GM12878 (cell line): ENCODE data around the gene CXCL6. TPM values are rescaled to one million over a fixed set of nuclear protein-coding genes. Genes with fewer than 3 reads are reported as not detected.

Experiments used
- ATAC-seq: fragments of 200-7000 bp; cut with Tn5 transposase; 3 replicates; pipeline ENCODE4 v1.9.1; 2020; ENCODE audit warnings: mild to moderate bottlenecking, moderate library complexity
- BruUV-seq: library from RNA; stranded (reverse); fragments of 400-500 nt; replicated peaks from 2 replicates; lab custom pipeline; 2021; lab: Mats Ljungman, UMichigan
- CTCF ChIA-PET: fragments of 300-600 bp; sonication (Branson Sonifier 250); formaldehyde crosslinking; extraction: SDS; loops from one replicate; lab custom pipeline; 2021; ENCODE audit warnings: inconsistent platforms; lab: Yijun Ruan, JAX
- POLR2A ChIA-PET: fragments of 350-600 bp; formaldehyde crosslinking; extraction: SDS; loops from one replicate; lab custom pipeline; 2021; ENCODE audit warnings: inconsistent platforms; lab: Charles Lee
- RAD21 ChIA-PET: fragments of 300-600 bp; sonication (Branson Sonifier 250); formaldehyde crosslinking; loops from one replicate; lab custom pipeline; 2023; ENCODE audit warnings: antibody characterized with exemption; ENCODE audit not compliant: unreplicated experiment; lab: Charles Lee
- SMC1A ChIA-PET: fragments of 300-600 bp; sonication (Branson Sonifier 250); formaldehyde crosslinking; loops from one replicate; lab custom pipeline; 2023; ENCODE audit not compliant: unreplicated experiment, uncharacterized antibody; lab: Charles Lee
- DNase-seq: peaks from one replicate; pipeline ENCODE4 v3.0.0-alpha.2; 2011; ENCODE audit warnings: low read depth, low spot score
- FAIRE-seq: peaks from 3 replicates; lab custom pipeline; 2011; peaks lifted over from hg19 to GRCh38; lab: Jason Lieb, UNC
- H2AFZ ChIP-seq: 2 replicates; pipeline ENCODE4 v1.6.0; 2011; ENCODE audit warnings: low read depth, low read length, control low read depth; ENCODE audit not compliant: control insufficient read depth
- H3K27ac ChIP-seq: 2 replicates; pipeline ENCODE4 v1.5.1; 2011; ENCODE audit warnings: control low read depth; ENCODE audit not compliant: control insufficient read depth, insufficient read depth
- H3K27me3 ChIP-seq, 2 experiments: replicated peaks in 1 of 2; 2 replicates each; pipeline versions ENCODE4 v1.6.0 to v1.6.1; 2011; ENCODE audit warnings: low read length in 1 of 2; ENCODE audit not compliant: control insufficient read depth in 2 of 2, insufficient read depth in 2 of 2
- H3K36me3 ChIP-seq, 2 experiments: 2 replicates each; pipeline ENCODE4 v1.5.1; 2011; ENCODE audit warnings: low read length in 1 of 2; ENCODE audit not compliant: control insufficient read depth in 2 of 2, insufficient read depth in 2 of 2
- H3K4me1 ChIP-seq: 2 replicates; pipeline ENCODE4 v1.6.1; 2011; ENCODE audit warnings: mild to moderate bottlenecking, low read length, moderate library complexity, mixed read lengths; ENCODE audit not compliant: control insufficient read depth, insufficient read depth
- H3K4me2 ChIP-seq: 2 replicates; pipeline ENCODE4 v1.6.0; 2011; ENCODE audit warnings: control low read depth; ENCODE audit not compliant: control insufficient read depth, insufficient read depth
- H3K4me3 ChIP-seq: fragments of 200-600 bp; sonication (generic); 2 replicates; pipeline ENCODE4 v1.5.1; 2016
- H3K79me2 ChIP-seq: 2 replicates; pipeline ENCODE4 v1.6.0; 2011; ENCODE audit warnings: low read length; ENCODE audit not compliant: control insufficient read depth, insufficient read depth
- H3K9ac ChIP-seq: 2 replicates; pipeline ENCODE4 v1.8.0; 2011; ENCODE audit warnings: low read length, control low read depth, mixed read lengths; ENCODE audit not compliant: control insufficient read depth, insufficient read depth
- H3K9me3 ChIP-seq: replicated peaks from 3 replicates; pipeline ENCODE4 v1.5.1; 2011; ENCODE audit warnings: mild to moderate bottlenecking, low read length; ENCODE audit not compliant: control insufficient read depth, insufficient read depth
- H4K20me1 ChIP-seq: 2 replicates; pipeline ENCODE4 v1.6.0; 2011; ENCODE audit not compliant: control insufficient read depth, insufficient read depth
- CHD4 ChIP-seq: fragments of 200-600 bp; sonication (generic); IDR thresholded peaks from 2 replicates; pipeline ENCODE4 v1.6.1; 2016; ENCODE audit warnings: mild to moderate bottlenecking
- FOXM1 ChIP-seq: IDR thresholded peaks from 2 replicates; pipeline ENCODE4 v1.6.1; 2012; ENCODE audit warnings: low read depth, mild to moderate bottlenecking, inconsistent platforms, low read length, moderate library complexity
- GABPA ChIP-seq: IDR thresholded peaks from 2 replicates; pipeline ENCODE4 v1.6.1; 2014; ENCODE audit warnings: antibody characterized with exemption, low read depth, mild to moderate bottlenecking, inconsistent platforms
- IKZF2 ChIP-seq, 2 experiments: fragments of 450-650 bp; IDR thresholded peaks; 2 replicates each; pipeline ENCODE4 v1.6.1; 2017; ENCODE audit warnings: mild to moderate bottlenecking in 2 of 2, moderate library complexity in 2 of 2
- NR2F1 ChIP-seq: fragments of 450-650 bp; conservative IDR thresholded peaks from 2 replicates; pipeline ENCODE4 v1.6.1; 2017; ENCODE audit warnings: mild to moderate bottlenecking
- STAT3 ChIP-seq: IDR thresholded peaks from 2 replicates; pipeline ENCODE4 v1.6.1; 2011; ENCODE audit warnings: low read depth, low read length, improper control_type of control experiment
- SUPT20H ChIP-seq: IDR thresholded peaks from 2 replicates; pipeline ENCODE4 v1.6.1; 2011; ENCODE audit warnings: low read depth, mild to moderate bottlenecking, low read length, moderate library complexity, borderline replicate concordance; ENCODE audit not compliant: control insufficient read depth
- SUZ12 ChIP-seq: fragments of 200-600 bp; sonication (generic); IDR thresholded peaks from one replicate; pipeline ENCODE4 v1.6.1; 2018; ENCODE audit warnings: antibody characterized with exemption, mild to moderate bottlenecking; ENCODE audit not compliant: unreplicated experiment
- WRNIP1 ChIP-seq: IDR thresholded peaks from 2 replicates; pipeline ENCODE4 v1.6.1; 2011; ENCODE audit warnings: low read depth, low read length, improper control_type of control experiment, borderline replicate concordance
- ZBTB11 ChIP-seq: fragments of 450-650 bp; formaldehyde crosslinking; IDR thresholded peaks from 2 replicates; pipeline ENCODE4 v1.5.0; 2022; ENCODE audit warnings: mild to moderate bottlenecking, missing genetic modification characterization
- ZNF24 ChIP-seq: fragments of 450-650 bp; IDR thresholded peaks from 2 replicates; pipeline ENCODE4 v1.6.1; 2017; ENCODE audit warnings: antibody characterized with exemption, mild to moderate bottlenecking
- in situ Hi-C: fragments of 300-500 bp; cut with MboI; formaldehyde crosslinking; loops from 9 replicates; pipeline ENCODE4 v1.14.3; 2018; ENCODE audit warnings: mixed read lengths
- intact Hi-C: fragments of 100-400 bp; cut with micrococcal nuclease; formaldehyde crosslinking; loops from one replicate; pipeline ENCODE4 v1.14.2; 2022; ENCODE audit not compliant: unreplicated experiment
- polyA plus RNA-seq, 11 experiments: library from polyadenylated mRNA; depleted of rRNA in 4 of 11; unstranded in 6 of 11; stranded (reverse) in 5 of 11; fragments of >200 nt; fragmentation: Nextera tagmentation in 4 of 11; fragmentation: Illumina TruSeq in 1 of 11; extraction: Ambion mirVana in 4 of 11; extraction: Trizol in 1 of 11; gene quantifications; 1 replicate in 1 of 11; 2 replicates in 10 of 11; pipeline versions ENCODE4 v1.2.1 to v1.2.3, GENCODE V29; 2011 to 2016; ENCODE audit warnings: inconsistent platforms in 2 of 11, missing spikeins in 2 of 11, low read depth in 1 of 11
- total RNA-seq, 4 experiments: library from RNA; depleted of rRNA in 3 of 4; stranded (reverse); fragments of >200 nt in 3 of 4; fragmentation: Illumina TruSeq in 1 of 4; extraction: Trizol in 1 of 4; gene quantifications; 2 replicates each; pipeline versions ENCODE4 v1.2.1 to v1.2.3, GENCODE V29; 2013 to 2021
- TF ChIP-seq, protein P1 (sequence below): IDR thresholded peaks from 2 replicates; pipeline ENCODE4 v1.6.1; 2011; ENCODE audit warnings: low read depth, mild to moderate bottlenecking, low read length, moderate library complexity, borderline replicate concordance; ENCODE audit errors: extremely low read depth

Gene CXCL6
- total and polyA plus RNA-seq, 10 of the 15 experiments (the other 5 are each of a cell fraction or from before 2014, with no cell fraction given) = not detected

DNA sequence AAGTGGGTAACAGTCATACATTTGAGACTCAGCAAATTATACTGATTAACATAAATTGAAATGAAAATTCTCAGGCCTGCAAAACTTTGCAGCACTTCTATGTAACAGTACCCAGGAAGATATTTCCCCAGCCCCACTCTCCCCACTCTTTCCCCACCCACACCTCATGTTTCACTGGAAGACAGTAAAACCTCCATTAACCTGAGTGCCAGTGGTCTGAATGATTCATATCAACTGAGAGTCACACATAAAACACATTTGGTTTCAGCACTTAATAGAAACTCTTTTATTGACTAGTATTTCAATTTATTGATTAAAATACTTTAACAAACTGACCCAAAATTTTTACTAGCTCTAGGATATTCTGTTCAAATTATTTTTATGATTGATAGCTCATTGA lies 6.9 kb downstream of the CXCL6 start:
- BruUV-seq = no TSS peak

More for the DNA sequence above, 6.9 kb downstream of the CXCL6 start:
- DNase-seq = no peak
- ChIA-PET CTCF (interaction anchor here (2.1 kb wide), 1 partner anchor 21 kb away, joined by 6 read pairs; no protein-coding TSS in a partner anchor), POLR2A (no interaction called here), RAD21 (no interaction called here), SMC1A (interaction anchor here (0.6 kb wide), 1 partner anchor 212 kb away, joined by 3 read pairs; no protein-coding TSS in a partner anchor)
- no peak for TF ChIP-seq ZBTB11 (CRISPR knock-in tag)
- TF ChIP-seq STAT3 = no peak
- no peak for TF ChIP-seq CHD4
- TF ChIP-seq FOXM1 = no peak
- no peak for TF ChIP-seq IKZF2 (IDR thresholded peaks at IDR 0.05)
- no peak for TF ChIP-seq WRNIP1
- TF ChIP-seq ZNF24 = no peak
- no peak for TF ChIP-seq SUPT20H
- TF ChIP-seq GABPA = no peak
- TF ChIP-seq NR2F1 = no peak
- no peak for TF ChIP-seq SUZ12
- TF ChIP-seq, protein P1, sequence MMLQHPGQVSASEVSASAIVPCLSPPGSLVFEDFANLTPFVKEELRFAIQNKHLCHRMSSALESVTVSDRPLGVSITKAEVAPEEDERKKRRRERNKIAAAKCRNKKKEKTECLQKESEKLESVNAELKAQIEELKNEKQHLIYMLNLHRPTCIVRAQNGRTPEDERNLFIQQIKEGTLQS = no peak
- Histone ChIP-seq H3K79me2 (no peaks in the 10 kb centered on the region), H4K20me1 (no peaks in the 10 kb centered on the region), H3K9me3 (no peaks in the 10 kb centered on the region), H2AFZ (no peak overlapping the region), H3K4me1 (no peaks in the 10 kb centered on the region), H3K27me3 (no peaks in the 10 kb centered on the region), H3K36me3 (no peaks in the 10 kb centered on the region), H3K27ac (no peak overlapping the region), H3K4me3 (no peak overlapping the region), H3K9ac (no peak overlapping the region), H3K4me2 (no peak overlapping the region)
- no peak for FAIRE-seq
- in situ Hi-C loops (no loop called here), intact Hi-C loops (no loop called here)
- no peak for ATAC-seq
